ENCODE measurements around the gene LMBRD2.
"Not testable (repeated sequence)": the region's sequence is repeated elsewhere in the genome, so short reads cannot be mapped to it uniquely, and the experiment has no call there.

Gene LMBRD2

DNA sequence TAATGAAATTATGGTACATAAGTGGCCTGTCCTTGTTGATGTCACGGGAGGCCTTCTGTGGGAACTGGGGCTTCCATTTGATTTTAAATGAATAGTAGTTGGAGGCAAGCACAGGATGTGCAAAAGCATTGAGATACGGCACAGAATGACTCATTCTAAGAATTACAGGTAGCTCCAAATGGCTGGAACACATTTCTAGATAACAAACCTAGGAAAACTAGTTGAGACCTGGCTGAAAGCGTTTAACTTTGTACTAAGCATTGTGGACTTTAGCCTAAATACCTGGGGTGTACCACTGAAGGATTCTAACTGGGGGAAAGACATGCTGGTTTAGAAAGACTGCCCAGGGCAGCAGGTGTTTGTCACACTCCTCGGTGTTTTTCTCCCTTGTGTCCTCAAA, 9.7 kb upstream of the LMBRD2 start:
- DNase-seq (ENCODE audit: low read depth), result no peak

- no peak for DNase-seq (ENCODE audit: low read depth)
Measured at GRCh38 chr5:36160617-36161016, 8.9 kb upstream of the LMBRD2 start.

GRCh38 chr5:36158144-36158543, 6.5 kb upstream of the LMBRD2 start:
- peak; percentile 72 for DNase-seq (ENCODE audit: low read depth)

DNA sequence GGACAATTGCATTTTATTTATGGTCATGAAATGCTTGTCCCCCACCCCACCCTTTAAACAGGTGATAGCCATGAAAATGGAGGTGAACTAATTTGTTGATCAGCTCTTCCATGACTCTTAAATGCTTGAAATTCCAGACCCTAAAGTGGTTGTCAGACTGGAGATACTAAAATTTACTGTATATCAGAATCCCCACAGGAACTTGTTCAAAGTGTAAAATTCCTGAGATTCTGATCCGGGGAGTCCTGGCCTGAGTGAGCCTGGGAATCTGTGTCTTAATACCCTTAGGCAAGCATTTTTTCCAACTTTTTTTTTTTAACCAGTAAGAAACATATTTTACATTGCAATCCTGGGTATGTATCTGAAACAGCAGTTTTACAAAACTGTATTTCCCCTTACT, 4.9 kb upstream of the LMBRD2 start:
- DNase-seq (ENCODE audit: low read depth), result peak; percentile 75

DNA sequence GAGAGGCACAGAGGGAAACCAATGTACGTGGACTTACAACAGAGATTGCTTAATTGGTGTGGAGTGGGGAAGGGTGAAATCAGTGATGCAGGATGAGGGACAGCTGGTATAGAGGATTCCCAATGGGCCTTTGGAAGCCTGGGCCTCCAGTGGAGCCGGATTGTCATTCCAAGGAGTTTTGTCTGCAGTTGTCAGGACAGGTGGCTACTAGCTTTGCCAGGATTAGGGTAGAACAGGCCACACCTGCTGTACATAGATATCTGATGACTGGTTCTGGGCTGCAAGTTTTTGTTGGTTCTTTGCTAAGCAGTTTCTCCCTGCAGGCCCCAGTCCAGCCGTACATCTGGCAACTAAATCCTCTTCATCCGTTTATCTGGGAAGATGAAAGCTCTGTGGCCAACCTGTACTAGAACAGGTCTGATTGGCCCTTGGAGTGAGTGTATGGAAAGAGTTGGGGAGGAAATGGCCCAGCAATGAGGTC, 4.5 kb upstream of the LMBRD2 start:
- DNase-seq (ENCODE audit: low read depth), result peak; percentile 66

- DNase-seq (ENCODE audit: low read depth), result no peak
Measured at GRCh38 chr5:36155291-36155690, 3.6 kb upstream of the LMBRD2 start.

DNA sequence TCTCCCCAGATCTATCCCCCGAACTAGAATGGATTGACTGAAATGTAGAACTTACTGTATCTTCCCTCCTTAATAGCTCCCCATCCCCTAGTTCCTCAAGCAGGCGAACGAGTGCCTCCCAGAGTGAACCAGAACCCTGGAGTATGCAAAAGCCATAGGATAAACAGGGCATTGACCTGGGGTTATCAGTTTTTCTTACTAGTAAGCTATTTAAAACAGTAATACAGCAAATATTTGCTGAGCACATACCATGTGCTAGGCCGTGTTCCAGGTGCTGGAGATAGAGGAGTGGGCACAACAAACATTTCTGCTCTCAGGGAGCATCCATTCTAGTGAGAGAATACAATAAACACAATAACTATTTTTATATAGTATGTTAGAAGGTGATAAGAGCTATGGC, 2.0 kb upstream of the LMBRD2 start:
- DNase-seq (ENCODE audit: low read depth), result no peak

DNA sequence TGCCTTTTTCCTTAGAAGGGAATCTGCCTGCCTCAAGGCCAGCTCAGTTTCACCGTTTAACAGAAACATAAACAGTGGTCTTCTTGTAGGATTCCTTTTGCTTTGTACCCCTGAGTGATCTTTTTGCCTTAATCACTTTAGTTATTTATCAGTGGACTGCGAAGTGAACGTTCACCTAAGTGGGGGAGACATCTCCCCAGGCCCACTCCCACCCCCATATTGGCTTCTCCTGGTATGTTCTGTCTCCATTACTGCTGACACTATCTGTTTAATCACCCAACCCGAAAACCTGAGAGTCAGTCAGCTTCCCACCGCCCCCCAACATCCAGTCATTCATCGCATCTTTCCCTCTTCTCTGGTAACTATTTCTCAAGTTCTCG, 1.6 kb upstream of the LMBRD2 start:
- DNase-seq (ENCODE audit: low read depth), result no peak

DNA sequence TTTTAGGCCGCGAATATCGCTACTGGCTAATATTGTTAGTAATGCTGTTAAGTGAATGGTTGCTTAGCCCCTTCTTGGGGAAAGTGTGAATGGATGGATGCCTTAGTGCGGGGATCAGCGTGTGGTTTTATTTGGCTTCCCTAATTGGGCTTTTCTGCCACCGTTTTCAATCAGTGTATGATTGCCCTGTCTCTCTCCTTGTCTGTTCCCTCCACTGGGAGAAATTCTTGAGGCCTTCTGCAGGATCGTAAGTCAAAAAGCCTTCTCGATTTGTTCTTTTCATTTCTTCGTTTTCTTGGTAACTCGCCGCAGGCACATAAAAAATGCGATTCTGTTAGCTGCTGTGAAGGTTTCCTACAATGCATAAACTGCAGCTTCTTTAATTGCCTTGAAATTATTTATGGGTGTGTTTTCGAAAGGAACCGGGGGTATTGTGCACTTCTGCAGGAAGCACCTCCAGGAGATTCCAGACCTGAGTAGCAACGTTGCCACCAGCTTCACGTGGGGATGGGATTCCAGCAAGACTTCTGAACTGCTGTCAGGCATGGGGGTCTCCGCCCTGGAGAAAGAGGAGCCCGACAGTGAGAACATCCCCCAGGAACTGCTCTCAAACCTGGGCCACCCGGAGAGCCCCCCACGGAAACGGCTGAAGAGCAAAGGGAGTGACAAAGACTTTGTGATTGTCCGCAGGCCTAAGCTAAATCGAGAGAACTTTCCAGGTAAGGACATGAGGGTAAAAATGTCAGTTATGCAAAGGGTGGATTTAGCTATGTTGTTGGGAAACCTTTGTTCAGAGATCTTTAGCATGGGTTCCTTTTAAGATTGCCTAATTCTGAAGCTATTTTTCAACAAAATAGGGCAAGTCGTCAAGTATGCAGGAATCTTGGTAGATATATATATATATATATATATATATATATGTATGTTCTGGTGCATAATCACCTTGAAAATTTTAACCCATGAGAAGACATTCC, 924 bp upstream of the LMBRD2 start:
- DNase-seq (ENCODE audit: low read depth), result peak; percentile 38

GRCh38 chr5:36150676-36151433, 832 bp downstream of the LMBRD2 start:
- peak; percentile 31 for DNase-seq (ENCODE audit: low read depth)

- no peak for DNase-seq (ENCODE audit: low read depth)
Measured at GRCh38 chr5:36147681-36148080, 4.0 kb downstream of the LMBRD2 start.

GRCh38 chr5:36146390-36146789, 5.3 kb downstream of the LMBRD2 start:
- no peak for DNase-seq (ENCODE audit: low read depth)

DNA sequence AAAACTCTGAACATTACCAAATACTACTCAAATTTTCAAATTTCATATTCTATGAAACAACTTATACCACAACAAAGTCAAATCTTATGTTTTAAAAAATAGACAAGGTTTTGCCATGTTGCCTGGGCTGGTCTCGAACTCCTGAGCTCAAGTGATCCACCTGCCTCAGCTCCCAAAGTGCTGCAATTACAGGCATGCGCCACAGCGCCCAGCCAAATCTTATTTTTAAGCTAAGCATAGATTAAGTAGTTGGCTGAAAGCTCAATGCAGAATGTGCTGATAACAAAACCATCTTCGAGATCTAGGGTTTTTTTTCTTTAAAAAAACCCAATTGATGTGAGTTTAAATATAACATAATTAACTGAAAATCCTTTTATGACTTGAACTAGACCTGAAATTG, 6.4 kb downstream of the LMBRD2 start:
- DNase-seq (ENCODE audit: low read depth), result no peak

- DNase-seq (ENCODE audit: low read depth), result no peak
Measured at GRCh38 chr5:36138900-36139683, 12.6 kb downstream of the LMBRD2 start.

- no peak for DNase-seq (ENCODE audit: low read depth)
Measured at GRCh38 chr5:36136581-36136980, 15.1 kb downstream of the LMBRD2 start.

DNA sequence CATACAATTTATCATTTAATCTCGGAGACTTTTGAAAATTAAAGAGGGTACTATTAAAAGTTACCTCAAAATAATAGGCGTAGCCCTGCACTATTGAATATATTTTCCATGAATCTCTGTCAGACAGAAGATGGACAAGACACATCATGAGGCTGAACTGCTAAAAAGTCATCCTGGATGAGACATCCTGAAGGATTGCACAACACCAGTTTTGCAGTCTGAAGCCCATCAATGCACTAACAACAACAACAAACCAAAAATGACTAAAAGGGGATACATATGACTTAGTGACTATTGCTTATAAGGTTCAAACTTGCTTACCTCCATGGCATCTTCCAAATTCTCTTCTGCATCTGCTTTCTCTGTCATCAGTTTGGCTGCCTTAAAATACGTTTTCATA, 15.7 kb downstream of the LMBRD2 start:
- DNase-seq (ENCODE audit: low read depth), result no peak

DNA sequence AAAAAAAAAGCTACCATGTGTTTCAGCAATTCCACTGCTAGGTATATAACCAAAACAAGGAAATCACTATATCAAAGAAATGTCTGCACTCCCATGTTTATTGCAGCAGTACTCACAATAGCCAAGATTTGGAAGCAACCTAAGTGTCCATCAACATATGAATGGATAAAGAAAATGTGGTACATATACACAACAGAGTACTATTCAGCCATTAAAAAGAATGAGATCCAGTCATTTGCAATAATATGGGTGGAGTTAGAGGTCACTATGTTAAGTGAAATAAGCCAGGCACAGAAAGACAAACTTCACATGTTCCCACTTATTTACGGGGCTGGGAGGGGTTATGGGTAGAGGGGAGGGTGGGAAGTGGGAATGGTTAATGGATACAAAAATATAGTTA, 18.7 kb downstream of the LMBRD2 start:
- DNase-seq (ENCODE audit: low read depth), result not testable (repeated sequence)

GRCh38 chr5:36129666-36130065, 22.0 kb downstream of the LMBRD2 start:
- DNase-seq (ENCODE audit: low read depth), result not testable (repeated sequence)

- DNase-seq (ENCODE audit: low read depth), result no peak
Measured at GRCh38 chr5:36128795-36129194, 22.9 kb downstream of the LMBRD2 start.

DNA sequence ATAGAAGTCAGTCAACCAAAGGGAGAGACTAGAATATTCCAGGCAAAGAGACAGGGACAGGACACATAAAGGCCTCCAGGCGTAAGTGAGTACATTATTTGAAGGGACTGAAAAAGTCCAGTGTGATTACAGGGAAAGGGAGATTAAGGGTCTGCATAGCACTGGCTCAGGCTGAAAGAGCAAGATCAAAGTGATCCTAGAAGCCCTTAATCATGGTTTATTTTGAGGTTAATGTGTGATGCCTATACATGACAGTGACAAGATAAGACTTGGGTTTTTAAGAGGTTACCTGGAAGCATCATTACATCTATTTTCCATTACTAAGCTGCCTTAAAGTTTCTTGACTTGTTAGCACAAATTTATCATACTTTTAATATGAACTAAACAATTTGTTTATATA, 25.8 kb downstream of the LMBRD2 start:
- no peak for DNase-seq (ENCODE audit: low read depth)

GRCh38 chr5:36111238-36111637, 40.4 kb downstream of the LMBRD2 start:
- no peak for DNase-seq (ENCODE audit: low read depth)

GRCh38 chr5:36108758-36109460, 42.8 kb downstream of the LMBRD2 start:
- peak; percentile 1 for DNase-seq (ENCODE audit: low read depth)

Data from amniotic epithelial cell (primary cell).